HG03060 (cell line): ENCODE data around the gene CTRL.
"Not testable (repeated sequence)": the region's sequence is repeated elsewhere in the genome, so short reads cannot be mapped to it uniquely, and the experiment has no call there.

ENCODE experiments used
- ATAC-seq: cut with Tn5 transposase; IDR thresholded peaks from one replicate; pipeline ENCODE4 v1.9.1; 2021; ENCODE audit warnings: low read depth, moderate number of reproducible peaks; ENCODE audit not compliant: unreplicated experiment

Gene CTRL

GRCh38 chr16:67927131-67927941, 4.3 kb downstream of the CTRL start:
- ATAC-seq: no peak

GRCh38 chr16:67926181-67926750, 5.4 kb downstream of the CTRL start:
- ATAC-seq: no peak

- no peak for ATAC-seq
Measured at GRCh38 chr16:67924140-67924906, 7.3 kb downstream of the CTRL start.

GRCh38 chr16:67923414-67924116, 8.1 kb downstream of the CTRL start:
- ATAC-seq: no peak

- no peak for ATAC-seq
Measured at GRCh38 chr16:67922740-67923139, 8.9 kb downstream of the CTRL start.

GRCh38 chr16:67922221-67922620, 9.4 kb downstream of the CTRL start:
- no peak for ATAC-seq

- ATAC-seq: no peak
Measured at GRCh38 chr16:67919622-67920221, 11.9 kb downstream of the CTRL start.

GRCh38 chr16:67917852-67918236, 13.8 kb downstream of the CTRL start:
- no peak for ATAC-seq

- no peak for ATAC-seq
Measured at GRCh38 chr16:67917140-67917851, 14.4 kb downstream of the CTRL start.

- ATAC-seq: no peak
Measured at GRCh38 chr16:67915831-67916723, 15.6 kb downstream of the CTRL start.

GRCh38 chr16:67915496-67915769, 16.2 kb downstream of the CTRL start:
- ATAC-seq: not testable (repeated sequence)

GRCh38 chr16:67914758-67915495, 16.7 kb downstream of the CTRL start:
- no peak for ATAC-seq

- ATAC-seq: no peak
Measured at GRCh38 chr16:67910158-67910557, 21.5 kb downstream of the CTRL start.

GRCh38 chr16:67909056-67909742, 22.5 kb downstream of the CTRL start:
- ATAC-seq: no peak

- ATAC-seq: no peak
Measured at GRCh38 chr16:67907397-67908180, 24.1 kb downstream of the CTRL start.

GRCh38 chr16:67902831-67903230, 28.8 kb downstream of the CTRL start:
- ATAC-seq: no peak

GRCh38 chr16:67901734-67902133, 29.9 kb downstream of the CTRL start:
- ATAC-seq: no peak
